ENCODE results near the gene PACRG.

GRCh38 chr6:163209005-163209404 lies 481.2 kb downstream of the PACRG start:
- TF ChIP-seq ZNF274 (IDR thresholded peaks at IDR 0.05; ENCODE audit: low read depth, low read length), result no peak
- TF ChIP-seq YY1 (IDR thresholded peaks at IDR 0.05; ENCODE audit: insufficient read depth, insufficient read length), result no peak

Measured in NT2/D1 (cell line).